Measurements from ENCODE around the gene MYBPC2.

DNA sequence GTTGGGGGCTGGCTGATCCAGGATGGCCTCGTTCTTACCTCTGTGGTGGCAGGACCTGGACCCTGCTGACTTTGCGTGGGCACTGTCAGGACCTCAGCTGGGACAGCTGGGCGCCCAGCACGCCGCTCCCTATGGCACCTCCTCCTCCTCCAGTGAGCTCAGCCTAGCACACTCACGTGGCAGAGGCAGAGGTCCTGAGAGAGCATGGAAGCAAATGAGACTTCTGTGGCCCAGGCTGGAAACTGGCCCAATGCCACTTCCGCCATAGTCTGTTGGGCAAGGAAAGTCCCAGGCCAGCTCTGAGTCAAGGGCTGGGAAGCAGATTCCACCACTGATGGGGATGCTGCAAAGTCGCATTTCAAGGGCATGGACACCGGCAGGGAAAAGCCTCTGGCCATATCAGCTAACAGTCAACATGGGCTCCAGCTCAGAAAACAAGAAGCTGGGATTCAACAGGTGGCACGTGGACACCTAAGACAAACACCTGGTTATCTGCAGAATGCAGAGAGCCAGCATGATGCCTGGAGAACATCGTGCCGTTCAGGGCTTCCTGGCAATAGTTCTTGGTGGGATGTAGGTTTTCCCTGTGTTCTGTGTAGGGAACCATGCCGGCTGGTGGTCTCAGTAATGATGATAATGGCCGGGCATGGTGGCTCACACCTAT is 16.7 kb downstream of the MYBPC2 start:
- TF ChIP-seq, protein P1, sequence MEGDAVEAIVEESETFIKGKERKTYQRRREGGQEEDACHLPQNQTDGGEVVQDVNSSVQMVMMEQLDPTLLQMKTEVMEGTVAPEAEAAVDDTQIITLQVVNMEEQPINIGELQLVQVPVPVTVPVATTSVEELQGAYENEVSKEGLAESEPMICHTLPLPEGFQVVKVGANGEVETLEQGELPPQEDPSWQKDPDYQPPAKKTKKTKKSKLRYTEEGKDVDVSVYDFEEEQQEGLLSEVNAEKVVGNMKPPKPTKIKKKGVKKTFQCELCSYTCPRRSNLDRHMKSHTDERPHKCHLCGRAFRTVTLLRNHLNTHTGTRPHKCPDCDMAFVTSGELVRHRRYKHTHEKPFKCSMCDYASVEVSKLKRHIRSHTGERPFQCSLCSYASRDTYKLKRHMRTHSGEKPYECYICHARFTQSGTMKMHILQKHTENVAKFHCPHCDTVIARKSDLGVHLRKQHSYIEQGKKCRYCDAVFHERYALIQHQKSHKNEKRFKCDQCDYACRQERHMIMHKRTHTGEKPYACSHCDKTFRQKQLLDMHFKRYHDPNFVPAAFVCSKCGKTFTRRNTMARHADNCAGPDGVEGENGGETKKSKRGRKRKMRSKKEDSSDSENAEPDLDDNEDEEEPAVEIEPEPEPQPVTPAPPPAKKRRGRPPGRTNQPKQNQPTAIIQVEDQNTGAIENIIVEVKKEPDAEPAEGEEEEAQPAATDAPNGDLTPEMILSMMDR (conservative IDR thresholded peaks at IDR 0.05; ENCODE audit: low read depth, low read length) = no peak
- TF ChIP-seq EZH2 (IDR thresholded peaks at IDR 0.05; ENCODE audit: low read length, unreplicated experiment) (no peak), EZH2phosphoT487 (IDR thresholded peaks at IDR 0.05; ENCODE audit: borderline replicate concordance, low read length) (no peak)
